ENCODE data around the gene USP17L25. TPM values are rescaled to one million over a fixed set of nuclear protein-coding genes. Genes with fewer than 3 reads are reported as not detected.
"Not testable (repeated sequence)": the region's sequence is repeated elsewhere in the genome, so short reads cannot be mapped to it uniquely, and the experiment has no call there.

Gene USP17L25, protein sequence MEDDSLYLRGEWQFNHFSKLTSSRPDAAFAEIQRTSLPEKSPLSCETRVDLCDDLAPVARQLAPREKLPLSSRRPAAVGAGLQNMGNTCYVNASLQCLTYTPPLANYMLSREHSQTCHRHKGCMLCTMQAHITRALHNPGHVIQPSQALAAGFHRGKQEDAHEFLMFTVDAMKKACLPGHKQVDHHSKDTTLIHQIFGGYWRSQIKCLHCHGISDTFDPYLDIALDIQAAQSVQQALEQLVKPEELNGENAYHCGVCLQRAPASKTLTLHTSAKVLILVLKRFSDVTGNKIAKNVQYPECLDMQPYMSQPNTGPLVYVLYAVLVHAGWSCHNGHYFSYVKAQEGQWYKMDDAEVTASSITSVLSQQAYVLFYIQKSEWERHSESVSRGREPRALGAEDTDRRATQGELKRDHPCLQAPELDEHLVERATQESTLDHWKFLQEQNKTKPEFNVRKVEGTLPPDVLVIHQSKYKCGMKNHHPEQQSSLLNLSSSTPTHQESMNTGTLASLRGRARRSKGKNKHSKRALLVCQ
- total RNA-seq, result not detected in 2 replicates

DNA sequence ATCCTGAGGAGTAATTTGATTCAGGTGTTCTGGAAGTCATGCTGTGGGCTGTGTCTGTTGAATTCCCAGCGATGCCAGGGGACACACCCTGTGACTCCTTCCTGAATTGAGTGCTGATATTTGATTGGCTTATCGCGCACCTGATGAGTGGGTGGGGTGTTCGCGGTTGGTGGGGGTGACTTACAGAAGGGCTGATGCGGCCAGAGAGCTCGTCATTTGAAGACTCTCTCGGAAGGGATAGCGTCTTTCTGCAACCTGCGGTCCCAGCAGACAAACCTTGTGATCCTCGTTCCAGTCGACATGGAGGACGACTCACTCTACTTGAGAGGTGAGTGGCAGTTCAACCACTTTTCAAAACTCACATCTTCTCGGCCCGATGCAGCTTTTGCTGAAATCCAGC lies at the start of gene USP17L25:
Gene USP17L25 (plus strand): TSS at position 301 of the 400 bp plus-strand sequence. CDS start 0 bp downstream, at position 301.
- not testable (repeated sequence) for H3K4me3 ChIP-seq (ENCODE audit: low read depth, low read length); H3K36me3 ChIP-seq (ENCODE audit: control insufficient read depth, insufficient read depth, low read length); DNase-seq (ENCODE audit: low read depth); H3K27me3 ChIP-seq (ENCODE audit: control insufficient read depth, insufficient read depth, low read length)

DNA sequence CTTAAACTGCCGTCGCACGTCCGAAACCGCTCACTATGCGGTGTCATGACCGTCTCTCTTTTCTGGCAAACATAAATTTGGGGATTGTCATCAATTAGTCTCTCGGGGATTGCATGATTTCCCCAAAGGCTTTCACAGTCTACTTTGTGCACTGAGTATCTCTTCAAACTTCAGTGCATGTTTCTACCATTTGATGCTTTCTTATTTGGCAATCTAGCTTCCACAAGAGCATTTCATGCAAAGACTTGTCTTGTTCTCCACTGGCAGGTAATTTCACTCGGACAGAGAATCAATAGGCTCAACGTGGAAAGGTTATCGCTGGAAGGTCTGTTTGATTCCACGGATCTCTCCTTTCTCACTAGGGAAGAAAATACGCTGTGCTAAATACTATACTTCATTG lies 5.5 kb upstream of the USP17L25 start:
- not testable (repeated sequence) for H3K36me3 ChIP-seq (ENCODE audit: control insufficient read depth, insufficient read depth, low read length); H3K27me3 ChIP-seq (ENCODE audit: control insufficient read depth, insufficient read depth, low read length); H3K4me3 ChIP-seq (ENCODE audit: low read depth, low read length); DNase-seq (ENCODE audit: low read depth)

DNA sequence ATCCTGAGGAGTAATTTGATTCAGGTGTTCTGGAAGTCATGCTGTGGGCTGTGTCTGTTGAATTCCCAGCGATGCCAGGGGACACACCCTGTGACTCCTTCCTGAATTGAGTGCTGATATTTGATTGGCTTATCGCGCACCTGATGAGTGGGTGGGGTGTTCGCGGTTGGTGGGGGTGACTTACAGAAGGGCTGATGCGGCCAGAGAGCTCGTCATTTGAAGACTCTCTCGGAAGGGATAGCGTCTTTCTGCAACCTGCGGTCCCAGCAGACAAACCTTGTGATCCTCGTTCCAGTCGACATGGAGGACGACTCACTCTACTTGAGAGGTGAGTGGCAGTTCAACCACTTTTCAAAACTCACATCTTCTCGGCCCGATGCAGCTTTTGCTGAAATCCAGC lies 4.8 kb upstream of the USP17L25 start, which contains the start of gene USP17L24:
Gene USP17L24 (plus strand): TSS at position 301 of the 400 bp plus-strand sequence. CDS start 0 bp downstream, at position 301.
- H3K4me3 ChIP-seq (ENCODE audit: low read depth, low read length); DNase-seq (ENCODE audit: low read depth); H3K27me3 ChIP-seq (ENCODE audit: control insufficient read depth, insufficient read depth, low read length); H3K36me3 ChIP-seq (ENCODE audit: control insufficient read depth, insufficient read depth, low read length): not testable (repeated sequence)

DNA sequence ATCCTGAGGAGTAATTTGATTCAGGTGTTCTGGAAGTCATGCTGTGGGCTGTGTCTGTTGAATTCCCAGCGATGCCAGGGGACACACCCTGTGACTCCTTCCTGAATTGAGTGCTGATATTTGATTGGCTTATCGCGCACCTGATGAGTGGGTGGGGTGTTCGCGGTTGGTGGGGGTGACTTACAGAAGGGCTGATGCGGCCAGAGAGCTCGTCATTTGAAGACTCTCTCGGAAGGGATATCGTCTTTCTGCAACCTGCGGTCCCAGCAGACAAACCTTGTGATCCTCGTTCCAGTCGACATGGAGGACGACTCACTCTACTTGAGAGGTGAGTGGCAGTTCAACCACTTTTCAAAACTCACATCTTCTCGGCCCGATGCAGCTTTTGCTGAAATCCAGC lies 4.6 kb downstream of the USP17L25 start, which contains the start of gene USP17L26:
Gene USP17L26 (plus strand): TSS at position 301 of the 400 bp plus-strand sequence. CDS start 0 bp downstream, at position 301.
- not testable (repeated sequence) for H3K4me3 ChIP-seq (ENCODE audit: low read depth, low read length)

DNA sequence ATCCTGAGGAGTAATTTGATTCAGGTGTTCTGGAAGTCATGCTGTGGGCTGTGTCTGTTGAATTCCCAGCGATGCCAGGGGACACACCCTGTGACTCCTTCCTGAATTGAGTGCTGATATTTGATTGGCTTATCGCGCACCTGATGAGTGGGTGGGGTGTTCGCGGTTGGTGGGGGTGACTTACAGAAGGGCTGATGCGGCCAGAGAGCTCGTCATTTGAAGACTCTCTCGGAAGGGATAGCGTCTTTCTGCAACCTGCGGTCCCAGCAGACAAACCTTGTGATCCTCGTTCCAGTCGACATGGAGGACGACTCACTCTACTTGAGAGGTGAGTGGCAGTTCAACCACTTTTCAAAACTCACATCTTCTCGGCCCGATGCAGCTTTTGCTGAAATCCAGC lies 9.4 kb downstream of the USP17L25 start, which contains the start of gene USP17L5:
Gene USP17L5 (plus strand): TSS at position 301 of the 400 bp plus-strand sequence. CDS start 0 bp downstream, at position 301.
- not testable (repeated sequence) for H3K36me3 ChIP-seq (ENCODE audit: control insufficient read depth, insufficient read depth, low read length); H3K27me3 ChIP-seq (ENCODE audit: control insufficient read depth, insufficient read depth, low read length); DNase-seq (ENCODE audit: low read depth); H3K4me3 ChIP-seq (ENCODE audit: low read depth, low read length)

More for the DNA sequence above, 4.6 kb downstream of the USP17L25 start, which contains the start of gene USP17L26:
- not testable (repeated sequence) for H3K36me3 ChIP-seq (ENCODE audit: control insufficient read depth, insufficient read depth, low read length); H3K27me3 ChIP-seq (ENCODE audit: control insufficient read depth, insufficient read depth, low read length); DNase-seq (ENCODE audit: low read depth)

DNA sequence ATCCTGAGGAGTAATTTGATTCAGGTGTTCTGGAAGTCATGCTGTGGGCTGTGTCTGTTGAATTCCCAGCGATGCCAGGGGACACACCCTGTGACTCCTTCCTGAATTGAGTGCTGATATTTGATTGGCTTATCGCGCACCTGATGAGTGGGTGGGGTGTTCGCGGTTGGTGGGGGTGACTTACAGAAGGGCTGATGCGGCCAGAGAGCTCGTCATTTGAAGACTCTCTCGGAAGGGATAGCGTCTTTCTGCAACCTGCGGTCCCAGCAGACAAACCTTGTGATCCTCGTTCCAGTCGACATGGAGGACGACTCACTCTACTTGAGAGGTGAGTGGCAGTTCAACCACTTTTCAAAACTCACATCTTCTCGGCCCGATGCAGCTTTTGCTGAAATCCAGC lies 14.1 kb downstream of the USP17L25 start, which contains the start of gene USP17L27:
Gene USP17L27 (plus strand): TSS at position 301 of the 400 bp plus-strand sequence. CDS start 0 bp downstream, at position 301.
- H3K36me3 ChIP-seq (ENCODE audit: control insufficient read depth, insufficient read depth, low read length); DNase-seq (ENCODE audit: low read depth); H3K27me3 ChIP-seq (ENCODE audit: control insufficient read depth, insufficient read depth, low read length); H3K4me3 ChIP-seq (ENCODE audit: low read depth, low read length): not testable (repeated sequence)

DNA sequence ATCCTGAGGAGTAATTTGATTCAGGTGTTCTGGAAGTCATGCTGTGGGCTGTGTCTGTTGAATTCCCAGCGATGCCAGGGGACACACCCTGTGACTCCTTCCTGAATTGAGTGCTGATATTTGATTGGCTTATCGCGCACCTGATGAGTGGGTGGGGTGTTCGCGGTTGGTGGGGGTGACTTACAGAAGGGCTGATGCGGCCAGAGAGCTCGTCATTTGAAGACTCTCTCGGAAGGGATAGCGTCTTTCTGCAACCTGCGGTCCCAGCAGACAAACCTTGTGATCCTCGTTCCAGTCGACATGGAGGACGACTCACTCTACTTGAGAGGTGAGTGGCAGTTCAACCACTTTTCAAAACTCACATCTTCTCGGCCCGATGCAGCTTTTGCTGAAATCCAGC lies 18.9 kb downstream of the USP17L25 start, which contains the start of gene USP17L28:
Gene USP17L28 (plus strand): TSS at position 301 of the 400 bp plus-strand sequence. CDS start 0 bp downstream, at position 301.
- H3K4me3 ChIP-seq (ENCODE audit: low read depth, low read length); H3K36me3 ChIP-seq (ENCODE audit: control insufficient read depth, insufficient read depth, low read length); H3K27me3 ChIP-seq (ENCODE audit: control insufficient read depth, insufficient read depth, low read length); DNase-seq (ENCODE audit: low read depth): not testable (repeated sequence)

DNA sequence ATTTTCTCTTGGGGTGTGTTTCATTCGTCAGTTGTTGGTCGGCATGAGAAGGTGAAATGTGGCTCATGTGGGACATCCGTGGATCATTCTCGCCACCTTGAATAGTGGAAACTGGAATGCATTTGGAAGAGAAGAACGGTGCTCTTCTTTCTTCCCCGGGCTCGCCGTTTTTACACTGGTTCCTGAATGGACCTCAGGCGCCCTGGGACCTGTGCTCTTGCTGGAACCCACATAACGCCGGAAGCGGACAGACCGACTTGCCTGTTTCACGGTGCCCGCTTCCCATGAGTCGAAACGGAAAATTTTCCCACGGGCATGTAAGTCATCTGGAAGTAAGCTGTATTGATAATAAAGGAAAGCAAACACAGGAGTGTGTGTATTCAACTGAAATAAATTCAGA lies 21.2 kb downstream of the USP17L25 start:
- not testable (repeated sequence) for H3K36me3 ChIP-seq (ENCODE audit: control insufficient read depth, insufficient read depth, low read length); DNase-seq (ENCODE audit: low read depth); H3K27me3 ChIP-seq (ENCODE audit: control insufficient read depth, insufficient read depth, low read length); H3K4me3 ChIP-seq (ENCODE audit: low read depth, low read length)

DNA sequence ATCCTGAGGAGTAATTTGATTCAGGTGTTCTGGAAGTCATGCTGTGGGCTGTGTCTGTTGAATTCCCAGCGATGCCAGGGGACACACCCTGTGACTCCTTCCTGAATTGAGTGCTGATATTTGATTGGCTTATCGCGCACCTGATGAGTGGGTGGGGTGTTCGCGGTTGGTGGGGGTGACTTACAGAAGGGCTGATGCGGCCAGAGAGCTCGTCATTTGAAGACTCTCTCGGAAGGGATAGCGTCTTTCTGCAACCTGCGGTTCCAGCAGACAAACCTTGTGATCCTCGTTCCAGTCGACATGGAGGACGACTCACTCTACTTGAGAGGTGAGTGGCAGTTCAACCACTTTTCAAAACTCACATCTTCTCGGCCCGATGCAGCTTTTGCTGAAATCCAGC lies 23.6 kb downstream of the USP17L25 start, which contains the start of gene USP17L29:
Gene USP17L29 (plus strand): TSS at position 301 of the 400 bp plus-strand sequence. CDS start 0 bp downstream, at position 301.
- DNase-seq (ENCODE audit: low read depth); H3K27me3 ChIP-seq (ENCODE audit: control insufficient read depth, insufficient read depth, low read length); H3K36me3 ChIP-seq (ENCODE audit: control insufficient read depth, insufficient read depth, low read length); H3K4me3 ChIP-seq (ENCODE audit: low read depth, low read length): not testable (repeated sequence)

DNA sequence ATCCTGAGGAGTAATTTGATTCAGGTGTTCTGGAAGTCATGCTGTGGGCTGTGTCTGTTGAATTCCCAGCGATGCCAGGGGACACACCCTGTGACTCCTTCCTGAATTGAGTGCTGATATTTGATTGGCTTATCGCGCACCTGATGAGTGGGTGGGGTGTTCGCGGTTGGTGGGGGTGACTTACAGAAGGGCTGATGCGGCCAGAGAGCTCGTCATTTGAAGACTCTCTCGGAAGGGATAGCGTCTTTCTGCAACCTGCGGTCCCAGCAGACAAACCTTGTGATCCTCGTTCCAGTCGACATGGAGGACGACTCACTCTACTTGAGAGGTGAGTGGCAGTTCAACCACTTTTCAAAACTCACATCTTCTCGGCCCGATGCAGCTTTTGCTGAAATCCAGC lies 33.1 kb downstream of the USP17L25 start, which contains the start of gene USP17L30:
Gene USP17L30 (plus strand): TSS at position 301 of the 400 bp plus-strand sequence. CDS start 0 bp downstream, at position 301.
- not testable (repeated sequence) for DNase-seq (ENCODE audit: low read depth); H3K4me3 ChIP-seq (ENCODE audit: low read depth, low read length); H3K27me3 ChIP-seq (ENCODE audit: control insufficient read depth, insufficient read depth, low read length); H3K36me3 ChIP-seq (ENCODE audit: control insufficient read depth, insufficient read depth, low read length)

DNA sequence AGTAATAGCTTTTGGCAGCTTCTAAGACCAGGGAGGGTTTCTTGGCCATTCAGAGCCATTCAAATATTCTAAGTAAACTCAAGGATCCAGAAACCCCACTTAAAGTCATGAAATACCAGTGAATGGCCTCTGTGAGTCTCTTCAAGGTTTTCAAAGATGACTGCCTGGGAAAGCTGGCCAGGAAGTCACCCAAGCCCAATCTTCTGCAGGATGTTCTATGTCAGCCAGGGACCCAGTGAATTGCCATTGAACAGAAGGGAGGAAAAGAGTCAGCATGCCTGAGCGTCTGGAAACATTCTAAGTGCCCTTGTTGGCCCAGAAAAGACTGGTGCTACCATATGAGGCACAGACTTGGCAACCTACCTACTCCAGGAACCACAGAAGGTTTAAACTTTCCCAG lies 50.2 kb downstream of the USP17L25 start:
- not testable (repeated sequence) for DNase-seq (ENCODE audit: low read depth); H3K4me3 ChIP-seq (ENCODE audit: low read depth, low read length); H3K27me3 ChIP-seq (ENCODE audit: control insufficient read depth, insufficient read depth, low read length); H3K36me3 ChIP-seq (ENCODE audit: control insufficient read depth, insufficient read depth, low read length)

Other genes with a start within 250 kb of the USP17L25 start
- not detected in 2 replicates for gene FAM90A26, start 159.5 kb upstream of the USP17L25 start, total RNA-seq
- gene USP17L10, start 119.3 kb upstream of the USP17L25 start, total RNA-seq, result not detected in 2 replicates
- not detected in 2 replicates for gene USP17L11, start 114.5 kb upstream of the USP17L25 start, total RNA-seq
- gene USP17L12, start 109.8 kb upstream of the USP17L25 start, total RNA-seq, result not detected in 2 replicates
- gene USP17L13, start 105.0 kb upstream of the USP17L25 start, total RNA-seq, result not detected in 2 replicates
- not detected in 2 replicates for gene USP17L15, start 95.5 kb upstream of the USP17L25 start, total RNA-seq
- gene USP17L17, start 86.0 kb upstream of the USP17L25 start, total RNA-seq, result not detected in 2 replicates
- not detected in 2 replicates for gene USP17L18, start 81.3 kb upstream of the USP17L25 start, total RNA-seq
- not detected in 2 replicates for gene USP17L19, start 76.5 kb upstream of the USP17L25 start, total RNA-seq
- gene USP17L20, start 71.8 kb upstream of the USP17L25 start, total RNA-seq, result not detected in 2 replicates
- not detected in 2 replicates for gene USP17L21, start 67.0 kb upstream of the USP17L25 start, total RNA-seq
- gene USP17L22, start 62.3 kb upstream of the USP17L25 start, total RNA-seq, result not detected in 2 replicates
- gene USP17L24, start 4.7 kb upstream of the USP17L25 start, total RNA-seq, result not detected in 2 replicates
- not detected in 2 replicates for gene USP17L26, start 4.7 kb downstream of the USP17L25 start, total RNA-seq
- gene USP17L5, start 9.5 kb downstream of the USP17L25 start, total RNA-seq, result not detected in 2 replicates
- gene USP17L27, start 14.2 kb downstream of the USP17L25 start, total RNA-seq, result not detected in 2 replicates
- gene USP17L28, start 19.0 kb downstream of the USP17L25 start, total RNA-seq, result not detected in 2 replicates
- gene USP17L29, start 23.7 kb downstream of the USP17L25 start, total RNA-seq, result not detected in 2 replicates
- gene USP17L30, start 33.2 kb downstream of the USP17L25 start, total RNA-seq, result not detected in 2 replicates
- gene DEFB131A, start 114.5 kb downstream of the USP17L25 start, total RNA-seq, result not detected in 2 replicates

Data from kidney epithelial cell (primary cell).